Panc1 (cell line): Measurements from ENCODE around the gene SERTAD3.

Experiments
- POLR2AphosphoS5 ChIP-seq: IDR thresholded peaks from 2 replicates; pipeline ENCODE4 v1.6.1; 2012; ENCODE audit warnings: mild to moderate bottlenecking, low read depth, low read length, moderate library complexity
- SIN3A ChIP-seq: IDR thresholded peaks from 2 replicates; pipeline ENCODE4 v1.6.1; 2012; ENCODE audit warnings: low read depth, mild to moderate bottlenecking, low read length, moderate library complexity, borderline replicate concordance; ENCODE audit not compliant: insufficient read depth
- TF ChIP-seq, protein P1 (sequence below): fragments of 450-650 bp; IDR thresholded peaks from 2 replicates; pipeline ENCODE4 v1.5.1; 2017; ENCODE audit warnings: mild to moderate bottlenecking
- TF ChIP-seq, protein P2 (sequence below), 2 experiments: IDR thresholded peaks; 2 replicates each; pipeline ENCODE4 v1.6.1; 2011 to 2012; ENCODE audit warnings: low read depth in 2 of 2, control low read depth in 1 of 2, low read length in 1 of 2, mild to moderate bottlenecking in 1 of 2, moderate library complexity in 1 of 2; ENCODE audit not compliant: insufficient read depth in 1 of 2

DNA sequence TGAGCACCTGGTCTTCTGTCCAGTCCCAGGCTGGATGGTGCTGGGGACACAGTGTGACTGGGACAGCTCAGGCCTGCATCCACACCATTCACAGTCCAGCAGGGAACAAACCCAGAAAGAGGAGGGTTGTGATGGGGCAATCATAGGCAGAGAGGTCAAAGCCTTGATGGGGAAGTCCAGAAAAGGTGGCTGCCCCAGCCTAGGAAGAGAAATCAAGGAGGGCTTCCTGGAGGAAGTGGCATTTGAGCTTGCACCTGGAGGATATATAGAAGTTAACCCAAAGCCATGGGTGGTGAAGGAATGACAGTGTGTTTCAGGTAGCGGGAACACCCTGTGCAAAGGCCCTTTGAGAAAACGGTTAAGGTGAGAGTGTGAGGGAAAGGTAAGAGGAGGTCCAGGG is 28.4 kb downstream of the SERTAD3 start:
- TF ChIP-seq, protein P1, sequence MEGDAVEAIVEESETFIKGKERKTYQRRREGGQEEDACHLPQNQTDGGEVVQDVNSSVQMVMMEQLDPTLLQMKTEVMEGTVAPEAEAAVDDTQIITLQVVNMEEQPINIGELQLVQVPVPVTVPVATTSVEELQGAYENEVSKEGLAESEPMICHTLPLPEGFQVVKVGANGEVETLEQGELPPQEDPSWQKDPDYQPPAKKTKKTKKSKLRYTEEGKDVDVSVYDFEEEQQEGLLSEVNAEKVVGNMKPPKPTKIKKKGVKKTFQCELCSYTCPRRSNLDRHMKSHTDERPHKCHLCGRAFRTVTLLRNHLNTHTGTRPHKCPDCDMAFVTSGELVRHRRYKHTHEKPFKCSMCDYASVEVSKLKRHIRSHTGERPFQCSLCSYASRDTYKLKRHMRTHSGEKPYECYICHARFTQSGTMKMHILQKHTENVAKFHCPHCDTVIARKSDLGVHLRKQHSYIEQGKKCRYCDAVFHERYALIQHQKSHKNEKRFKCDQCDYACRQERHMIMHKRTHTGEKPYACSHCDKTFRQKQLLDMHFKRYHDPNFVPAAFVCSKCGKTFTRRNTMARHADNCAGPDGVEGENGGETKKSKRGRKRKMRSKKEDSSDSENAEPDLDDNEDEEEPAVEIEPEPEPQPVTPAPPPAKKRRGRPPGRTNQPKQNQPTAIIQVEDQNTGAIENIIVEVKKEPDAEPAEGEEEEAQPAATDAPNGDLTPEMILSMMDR: no peak
- no peak for TF ChIP-seq SIN3A
- no peak for TF ChIP-seq POLR2AphosphoS5
- TF ChIP-seq, protein P2, sequence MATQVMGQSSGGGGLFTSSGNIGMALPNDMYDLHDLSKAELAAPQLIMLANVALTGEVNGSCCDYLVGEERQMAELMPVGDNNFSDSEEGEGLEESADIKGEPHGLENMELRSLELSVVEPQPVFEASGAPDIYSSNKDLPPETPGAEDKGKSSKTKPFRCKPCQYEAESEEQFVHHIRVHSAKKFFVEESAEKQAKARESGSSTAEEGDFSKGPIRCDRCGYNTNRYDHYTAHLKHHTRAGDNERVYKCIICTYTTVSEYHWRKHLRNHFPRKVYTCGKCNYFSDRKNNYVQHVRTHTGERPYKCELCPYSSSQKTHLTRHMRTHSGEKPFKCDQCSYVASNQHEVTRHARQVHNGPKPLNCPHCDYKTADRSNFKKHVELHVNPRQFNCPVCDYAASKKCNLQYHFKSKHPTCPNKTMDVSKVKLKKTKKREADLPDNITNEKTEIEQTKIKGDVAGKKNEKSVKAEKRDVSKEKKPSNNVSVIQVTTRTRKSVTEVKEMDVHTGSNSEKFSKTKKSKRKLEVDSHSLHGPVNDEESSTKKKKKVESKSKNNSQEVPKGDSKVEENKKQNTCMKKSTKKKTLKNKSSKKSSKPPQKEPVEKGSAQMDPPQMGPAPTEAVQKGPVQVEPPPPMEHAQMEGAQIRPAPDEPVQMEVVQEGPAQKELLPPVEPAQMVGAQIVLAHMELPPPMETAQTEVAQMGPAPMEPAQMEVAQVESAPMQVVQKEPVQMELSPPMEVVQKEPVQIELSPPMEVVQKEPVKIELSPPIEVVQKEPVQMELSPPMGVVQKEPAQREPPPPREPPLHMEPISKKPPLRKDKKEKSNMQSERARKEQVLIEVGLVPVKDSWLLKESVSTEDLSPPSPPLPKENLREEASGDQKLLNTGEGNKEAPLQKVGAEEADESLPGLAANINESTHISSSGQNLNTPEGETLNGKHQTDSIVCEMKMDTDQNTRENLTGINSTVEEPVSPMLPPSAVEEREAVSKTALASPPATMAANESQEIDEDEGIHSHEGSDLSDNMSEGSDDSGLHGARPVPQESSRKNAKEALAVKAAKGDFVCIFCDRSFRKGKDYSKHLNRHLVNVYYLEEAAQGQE (IDR thresholded peaks at IDR 0.05; ENCODE audit: insufficient read depth in 1 of 2, low read depth in 2 of 2, low read length in 1 of 2): no peak
